HG02885 (cell line): ENCODE results near the gene NUP107.

ENCODE experiments used
- ATAC-seq: cut with Tn5 transposase; IDR thresholded peaks from one replicate; pipeline ENCODE4 v1.9.1; 2021; ENCODE audit warnings: mild to moderate bottlenecking; ENCODE audit not compliant: unreplicated experiment, poor library complexity

NUP107 gene

GRCh38 chr12:68793975-68794652 lies 107.3 kb downstream of the NUP107 start:
- ATAC-seq, result no peak

DNA sequence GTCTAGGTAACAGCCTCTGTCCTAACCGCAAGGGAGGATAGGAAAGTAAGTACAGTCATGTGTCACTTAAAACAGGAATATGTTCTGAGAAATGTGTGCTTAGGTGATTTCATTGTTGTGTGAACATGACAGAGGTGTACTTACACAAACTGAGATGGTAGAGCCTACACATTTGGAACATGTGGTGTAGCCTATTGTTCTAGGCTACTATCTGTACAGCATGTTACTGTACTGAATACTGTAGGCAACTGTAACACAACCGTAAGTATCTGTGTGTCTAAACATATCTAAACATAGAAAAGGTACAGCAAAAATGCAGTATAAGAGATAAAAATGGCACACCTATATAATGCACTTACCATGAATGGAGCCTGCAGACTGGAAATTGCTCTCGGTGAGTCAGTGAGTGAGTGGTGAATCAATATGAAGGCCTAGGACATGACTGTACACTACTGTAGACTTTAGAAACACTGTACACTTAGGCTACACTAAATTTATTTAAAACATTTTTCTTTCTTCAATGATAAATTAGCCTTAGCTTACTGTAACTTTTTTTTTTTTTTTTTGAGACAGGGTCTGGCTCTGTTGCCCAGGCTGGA lies 108.0 kb downstream of the NUP107 start:
- ATAC-seq, result no peak
